Ishikawa (cell line): ENCODE data around the gene CNGA1.

Experiments
- REST ChIP-seq: IDR thresholded peaks from 2 replicates; pipeline ENCODE4 v1.6.1; 2012; ENCODE audit warnings: low read depth, mild to moderate bottlenecking
- YY1 ChIP-seq: IDR thresholded peaks from 2 replicates; pipeline ENCODE4 v1.6.1; 2012; ENCODE audit warnings: low read depth
- TF ChIP-seq, protein P1 (sequence below): IDR thresholded peaks from 2 replicates; pipeline ENCODE4 v1.6.1; 2012

- TF ChIP-seq, protein P1, sequence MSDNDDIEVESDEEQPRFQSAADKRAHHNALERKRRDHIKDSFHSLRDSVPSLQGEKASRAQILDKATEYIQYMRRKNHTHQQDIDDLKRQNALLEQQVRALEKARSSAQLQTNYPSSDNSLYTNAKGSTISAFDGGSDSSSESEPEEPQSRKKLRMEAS, result no peak
- TF ChIP-seq REST (no peak), YY1 (no peak)
Measured at GRCh38 chr4:48064349-48064748, 47.9 kb upstream of the CNGA1 start.
